Neuronal stem cell (in vitro differentiated cells): ENCODE results near the gene NCOA4.

ENCODE experiments used
- DNase-seq: peaks from one replicate; pipeline ENCODE4 v3.0.0-alpha.2; 2013; ENCODE audit warnings: low spot score
- H2AFZ ChIP-seq: one replicate; pipeline ENCODE4 v1.6.1; 2013; ENCODE audit warnings: mild to moderate bottlenecking, low read length, inconsistent platforms
- H2AK5ac ChIP-seq: 2 replicates; pipeline ENCODE4 v1.6.1; 2013; ENCODE audit warnings: low read depth, mild to moderate bottlenecking, inconsistent platforms, low read length, moderate library complexity, mixed read lengths
- H2BK120ac ChIP-seq: 2 replicates; pipeline ENCODE4 v1.6.1; 2013; ENCODE audit warnings: low read depth, mild to moderate bottlenecking, inconsistent platforms, low read length, moderate library complexity, mixed read lengths
- H2BK12ac ChIP-seq: one replicate; pipeline ENCODE4 v1.6.1; 2013; ENCODE audit warnings: low read length, inconsistent platforms
- H2BK15ac ChIP-seq: 2 replicates; pipeline ENCODE4 v1.6.1; 2013; ENCODE audit warnings: mild to moderate bottlenecking, low read length, inconsistent platforms, mixed read lengths
- H2BK5ac ChIP-seq: one replicate; pipeline ENCODE4 v1.6.1; 2013; ENCODE audit warnings: inconsistent platforms, mild to moderate bottlenecking, low read length, moderate library complexity
- H3K14ac ChIP-seq: one replicate; pipeline ENCODE4 v1.6.1; 2013; ENCODE audit warnings: low read length, inconsistent platforms
- H3K18ac ChIP-seq: 2 replicates; pipeline ENCODE4 v1.6.1; 2013; ENCODE audit warnings: low read length, inconsistent platforms
- H3K23ac ChIP-seq: 2 replicates; pipeline ENCODE4 v1.6.1; 2013; ENCODE audit warnings: low read depth, mild to moderate bottlenecking, mixed read lengths, low read length, inconsistent platforms; ENCODE audit not compliant: poor library complexity
- H3K27ac ChIP-seq: replicated peaks from 3 replicates; pipeline ENCODE4 v1.5.1; 2013; ENCODE audit warnings: low read length, inconsistent platforms
- H3K27me3 ChIP-seq, 3 experiments: 2 replicates each; pipeline ENCODE4 v1.6.1; 2013; ENCODE audit warnings: low read length in 3 of 3, mild to moderate bottlenecking in 2 of 3, inconsistent platforms in 1 of 3, low read depth in 1 of 3, mixed read lengths in 1 of 3, moderate library complexity in 1 of 3; ENCODE audit not compliant: control insufficient read depth in 3 of 3, insufficient read depth in 3 of 3
- H3K36me3 ChIP-seq, 2 donors: replicated peaks in 1 of 2; 2 replicates each; pipeline ENCODE4 v1.6.1; 2013; ENCODE audit warnings: low read length in 2 of 2; ENCODE audit not compliant: control insufficient read depth in 2 of 2, insufficient read depth in 2 of 2
- H3K4ac ChIP-seq: 2 replicates; pipeline ENCODE4 v1.6.1; 2013; ENCODE audit warnings: inconsistent platforms, mild to moderate bottlenecking, low read length, moderate library complexity
- H3K4me1 ChIP-seq, 2 donors: 1 replicate in 1 of 2; 2 replicates in 1 of 2; pipeline ENCODE4 v1.6.1; 2013; ENCODE audit warnings: low read length in 2 of 2, low read depth in 1 of 2; ENCODE audit not compliant: control insufficient read depth in 2 of 2, insufficient read depth in 1 of 2
- H3K4me2 ChIP-seq: one replicate; pipeline ENCODE4 v1.6.1; 2013; ENCODE audit warnings: mild to moderate bottlenecking, low read length, inconsistent platforms; ENCODE audit not compliant: insufficient read depth, poor library complexity, severe bottlenecking
- H3K4me3 ChIP-seq, 2 donors: 2 replicates each; pipeline ENCODE4 v1.5.1; 2013; ENCODE audit warnings: low read length in 2 of 2, mild to moderate bottlenecking in 2 of 2, inconsistent platforms in 1 of 2, moderate library complexity in 1 of 2
- H3K79me1 ChIP-seq: one replicate; pipeline ENCODE4 v1.6.1; 2013; ENCODE audit warnings: low read depth, mild to moderate bottlenecking, inconsistent platforms, low read length, moderate library complexity
- H3K9ac ChIP-seq: one replicate; pipeline ENCODE4 v1.6.1; 2013; ENCODE audit warnings: mild to moderate bottlenecking, low read depth, low read length, inconsistent platforms; ENCODE audit not compliant: poor library complexity
- H3K9me3 ChIP-seq, 2 donors: replicated peaks in 1 of 2; 2 replicates each; pipeline versions ENCODE3 to v1.6.1; 2013; ENCODE audit warnings: low read length in 2 of 2, mild to moderate bottlenecking in 2 of 2, inconsistent platforms in 1 of 2, low read depth in 1 of 2, mixed read lengths in 1 of 2, moderate library complexity in 1 of 2; ENCODE audit not compliant: control insufficient read depth in 2 of 2, insufficient read depth in 1 of 2
- H4K8ac ChIP-seq: one replicate; pipeline ENCODE4 v1.6.1; 2013; ENCODE audit warnings: low read depth, mild to moderate bottlenecking, inconsistent platforms, low read length, moderate library complexity
- H4K91ac ChIP-seq: one replicate; pipeline ENCODE4 v1.6.1; 2013; ENCODE audit warnings: low read length, low read depth, mild to moderate bottlenecking, inconsistent platforms; ENCODE audit not compliant: poor library complexity
- WGBS, 2 donors: extraction: QIAGEN DNeasy Blood & Tissue Kit; methylation state at CpG; one replicate each; pipeline ENCODE4 v1.1.7; 2013; ENCODE audit warnings: missing lambda C conversion rate in 2 of 2, mixed read lengths in 1 of 2; ENCODE audit not compliant: insufficient read length in 2 of 2, insufficient replicate concordance in 1 of 2; ENCODE audit errors: extremely low coverage in 2 of 2; 5-methylcytosine and 5-hydroxymethylcytosine counted together

NCOA4 gene

DNA sequence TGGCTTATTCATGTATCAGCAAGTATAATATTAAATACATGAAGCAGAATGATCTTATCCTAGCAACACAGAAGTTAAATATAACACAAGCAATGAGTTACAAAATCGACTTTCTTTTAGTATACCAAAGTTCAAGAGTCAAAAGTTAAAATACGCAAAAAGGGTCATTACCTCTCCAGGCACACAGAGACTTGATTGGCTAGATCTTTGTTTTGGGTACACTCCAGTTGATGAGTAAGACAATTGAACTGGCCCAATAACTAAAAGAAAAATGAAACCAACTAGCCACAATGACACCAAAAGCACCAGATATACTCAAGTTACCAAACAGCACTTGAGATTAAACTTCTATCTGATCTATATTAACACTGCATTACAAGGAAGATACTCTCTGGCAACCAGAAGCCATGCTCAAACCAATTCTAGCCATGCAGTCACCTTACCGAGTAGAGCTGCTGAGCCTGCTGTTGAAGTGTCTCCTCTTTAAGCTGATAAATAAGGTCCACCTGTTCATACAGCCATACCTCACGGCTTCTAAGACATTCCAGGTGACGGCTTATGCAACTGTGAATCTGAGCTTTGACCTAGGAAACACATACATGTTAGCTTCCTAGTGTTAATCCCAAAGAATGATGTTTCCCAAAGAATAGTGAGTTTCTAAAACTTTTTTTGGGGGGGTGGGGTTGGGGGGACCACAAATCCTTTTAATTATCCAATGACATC is 15.6 kb downstream of the NCOA4 start:
- H4K91ac ChIP-seq: no peak overlapping the region
- H2BK120ac ChIP-seq: no peak overlapping the region
- no peaks in the 10 kb centered on the region for H3K4me1 ChIP-seq
- H3K9me3 ChIP-seq: no peaks in the 10 kb centered on the region
- H3K4me2 ChIP-seq: no peak overlapping the region
- no peak for DNase-seq
- no peak overlapping the region for H3K14ac ChIP-seq
- no peak overlapping the region for H4K8ac ChIP-seq
- no peak overlapping the region for H2AK5ac ChIP-seq
- H3K79me1 ChIP-seq: peaks cover 3% of the 10 kb centered on the region
- H3K36me3 ChIP-seq: peaks cover 9 to 75% of the 10 kb centered on the region in 2 donors
- no peak overlapping the region for H3K27ac ChIP-seq
- H3K9ac ChIP-seq: no peak overlapping the region
- H3K18ac ChIP-seq: no peak overlapping the region
- no peak overlapping the region for H2BK15ac ChIP-seq
- peak overlapping the region in 1 of 2 donors; percentile 30 for H3K4me3 ChIP-seq
- H2BK12ac ChIP-seq: no peak overlapping the region
- H2BK5ac ChIP-seq: no peak overlapping the region
- WGBS, 2 donors: no CpG with 5 or more reads among the region's 5 CpGs
- H3K23ac ChIP-seq: no peak overlapping the region
- no peaks in the 10 kb centered on the region for H3K27me3 ChIP-seq
- no peak overlapping the region for H2AFZ ChIP-seq
- no peak overlapping the region for H3K4ac ChIP-seq

DNA sequence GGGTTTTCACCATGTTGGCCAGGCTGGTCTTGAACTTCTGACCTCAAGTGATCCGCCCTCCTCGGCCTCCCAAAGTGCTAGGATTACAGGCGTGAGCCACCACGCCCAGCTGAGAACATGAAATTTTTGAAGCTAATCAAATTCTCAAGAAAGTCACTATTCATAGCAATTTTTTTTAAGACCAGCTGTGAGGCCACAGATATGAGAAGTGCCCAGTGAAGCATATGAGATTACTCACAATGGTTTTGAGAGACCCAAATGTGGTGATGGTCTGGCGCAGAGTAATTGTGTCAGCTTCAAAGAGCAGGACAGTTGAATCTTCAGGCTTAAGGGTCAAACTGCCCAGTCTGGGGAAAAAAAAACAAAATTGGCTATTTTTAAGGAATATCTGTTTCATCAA is 16.2 kb downstream of the NCOA4 start:
- Histone ChIP-seq H3K9me3 (no peaks in the 10 kb centered on the region), H4K91ac (no peak overlapping the region), H2BK5ac (no peak overlapping the region), H3K9ac (no peak overlapping the region), H2AK5ac (no peak overlapping the region), H3K23ac (no peak overlapping the region), H3K4me3 (no peak overlapping the region), H2AFZ (no peak overlapping the region), H3K4me1 (no peaks in the 10 kb centered on the region), H3K27ac (no peak overlapping the region), H3K18ac (no peak overlapping the region), H2BK120ac (no peak overlapping the region), H3K14ac (no peak overlapping the region), H4K8ac (no peak overlapping the region), H3K4me2 (no peak overlapping the region), H2BK15ac (no peak overlapping the region), H3K36me3 (peaks cover 9 to 80% of the 10 kb centered on the region in 2 donors), H3K27me3 (no peaks in the 10 kb centered on the region), H2BK12ac (no peak overlapping the region), H3K79me1 (peaks cover 3% of the 10 kb centered on the region), H3K4ac (no peak overlapping the region)
- DNase-seq: no peak
- WGBS, 2 donors: no CpG with 5 or more reads among the region's 5 CpGs

DNA sequence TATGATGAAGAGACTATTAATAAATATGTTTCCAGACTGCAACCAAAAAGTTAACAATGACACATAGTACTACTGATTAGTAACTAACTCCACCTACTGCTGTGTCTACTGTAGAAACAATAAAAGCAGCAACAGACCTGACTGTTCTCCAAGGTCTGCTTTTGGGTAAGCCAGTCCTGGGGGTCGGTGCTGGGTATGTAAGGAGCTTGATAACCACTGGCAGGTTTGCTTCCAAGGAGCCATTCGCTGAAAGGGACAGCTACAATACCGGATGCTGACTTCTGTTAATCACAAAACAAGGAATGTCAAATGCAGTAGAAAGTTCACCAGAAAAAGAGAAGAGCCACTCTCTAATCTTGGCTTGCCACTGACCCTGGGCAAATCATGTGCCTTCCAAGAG is 17.7 kb downstream of the NCOA4 start:
- Histone ChIP-seq H2AFZ (no peak overlapping the region), H4K91ac (no peak overlapping the region), H3K4ac (no peak overlapping the region), H3K9ac (no peak overlapping the region), H3K9me3 (peaks cover 0 to 3% of the 10 kb centered on the region in 2 donors), H3K4me3 (no peak overlapping the region), H3K27ac (no peak overlapping the region), H3K4me1 (no peaks in the 10 kb centered on the region), H3K4me2 (no peak overlapping the region), H2BK5ac (no peak overlapping the region), H4K8ac (no peak overlapping the region), H3K18ac (no peak overlapping the region), H2BK12ac (no peak overlapping the region), H2AK5ac (no peak overlapping the region), H3K36me3 (peaks cover 11 to 92% of the 10 kb centered on the region in 2 donors), H2BK120ac (no peak overlapping the region), H2BK15ac (no peak overlapping the region), H3K14ac (no peak overlapping the region), H3K79me1 (peaks cover 3% of the 10 kb centered on the region), H3K27me3 (no peaks in the 10 kb centered on the region), H3K23ac (no peak overlapping the region)
- DNase-seq: no peak
- no CpG with 5 or more reads among the region's 3 CpGs for WGBS, 2 donors

DNA sequence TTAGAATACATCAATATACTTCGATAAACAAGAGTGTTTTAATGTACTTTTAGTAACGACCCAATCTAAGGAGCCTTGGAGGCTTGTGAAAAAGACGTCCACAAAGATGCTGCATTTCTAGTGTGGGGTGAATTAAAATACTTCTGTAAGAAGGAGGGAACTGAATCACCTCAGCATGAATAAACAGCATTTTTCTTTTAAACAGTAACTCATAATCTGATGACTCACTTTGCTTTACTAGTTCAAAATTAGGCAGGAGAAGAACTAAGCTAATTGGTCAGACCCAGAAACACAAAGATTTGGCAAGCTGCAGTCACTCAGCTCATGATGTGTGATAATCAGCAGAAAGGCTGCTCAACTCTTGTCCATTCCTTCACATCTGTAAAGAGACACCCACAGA is 24.2 kb downstream of the NCOA4 start:
- no peak overlapping the region for H3K27ac ChIP-seq
- H3K9me3 ChIP-seq: peaks cover 0 to 5% of the 10 kb centered on the region in 2 donors
- no peaks in the 10 kb centered on the region for H3K79me1 ChIP-seq
- no peak overlapping the region for H4K8ac ChIP-seq
- H3K4me1 ChIP-seq: no peaks in the 10 kb centered on the region
- no peak overlapping the region for H2BK120ac ChIP-seq
- H2BK12ac ChIP-seq: no peak overlapping the region
- H3K27me3 ChIP-seq: no peaks in the 10 kb centered on the region
- H3K18ac ChIP-seq: no peak overlapping the region
- no peak overlapping the region for H2BK15ac ChIP-seq
- no peak for DNase-seq
- H3K36me3 ChIP-seq: peaks cover 15 to 99% of the 10 kb centered on the region in 2 donors
- no peak overlapping the region for H2AFZ ChIP-seq
- no CpG with 5 or more reads among the region's 3 CpGs for WGBS, 2 donors
- no peak overlapping the region for H4K91ac ChIP-seq
- H3K4ac ChIP-seq: no peak overlapping the region
- no peak overlapping the region for H3K4me3 ChIP-seq
- no peak overlapping the region for H3K4me2 ChIP-seq
- no peak overlapping the region for H2AK5ac ChIP-seq
- no peak overlapping the region for H2BK5ac ChIP-seq
- no peak overlapping the region for H3K9ac ChIP-seq
- H3K23ac ChIP-seq: no peak overlapping the region
- H3K14ac ChIP-seq: no peak overlapping the region
